WERI-Rb-1 (cell line): ENCODE results near the gene ID1.
"Not testable (repeated sequence)": the region's sequence is repeated elsewhere in the genome, so short reads cannot be mapped to it uniquely, and the experiment has no call there.

Source experiments
- DNase-seq: peaks from one replicate; pipeline ENCODE4 v3.0.0-alpha.2; 2020
- H3K27ac ChIP-seq: fragments of 250-450 bp; sonication (Bioruptor Pico); 2 replicates; pipeline ENCODE4 v1.5.1; 2020; ENCODE audit warnings: mild to moderate bottlenecking, moderate library complexity
- H3K27me3 ChIP-seq: fragments of 250-450 bp; sonication (Bioruptor Pico); 2 replicates; pipeline ENCODE4 v1.5.1; 2021; ENCODE audit warnings: mild to moderate bottlenecking, low read depth, moderate library complexity; ENCODE audit not compliant: insufficient read depth, severe bottlenecking
- H3K36me3 ChIP-seq: fragments of 250-450 bp; sonication (Bioruptor Pico); 2 replicates; pipeline ENCODE4 v1.5.1; 2020; ENCODE audit warnings: mild to moderate bottlenecking, moderate library complexity
- H3K4me3 ChIP-seq: 2 replicates; pipeline ENCODE4 v1.5.1; 2011; ENCODE audit warnings: low read depth, mild to moderate bottlenecking, control low read depth, low read length
- H3K9me3 ChIP-seq: fragments of 250-450 bp; sonication (Bioruptor Pico); 2 replicates; pipeline ENCODE4 v1.5.1; 2021; ENCODE audit warnings: mild to moderate bottlenecking, moderate library complexity; ENCODE audit not compliant: severe bottlenecking
- CTCF ChIP-seq: IDR thresholded peaks from 2 replicates; pipeline ENCODE4 v1.5.1; 2011; ENCODE audit warnings: low read depth, mild to moderate bottlenecking, control low read depth, inconsistent platforms, low read length

Gene ID1

GRCh38 chr20:31572042-31572700, 32.9 kb upstream of the ID1 start:
- Histone ChIP-seq H3K36me3 (peaks cover 35% of the 10 kb centered on the region), H3K27me3 (no peaks in the 10 kb centered on the region), H3K27ac (peak overlapping the region; percentile 95), H3K9me3 (no peaks in the 10 kb centered on the region), H3K4me3 (peak overlapping the region; percentile 45)
- TF ChIP-seq CTCF = no peak
- DNase-seq = peak; percentile 62

- H3K4me3 ChIP-seq = peak overlapping the region; percentile 59
- H3K36me3 ChIP-seq = peaks cover 29% of the 10 kb centered on the region
- TF ChIP-seq CTCF = no peak
- peaks cover 2% of the 10 kb centered on the region for H3K9me3 ChIP-seq
- H3K27me3 ChIP-seq = no peaks in the 10 kb centered on the region
- peak overlapping the region; percentile 95 for H3K27ac ChIP-seq
- peak; percentile 97 for DNase-seq
These were observed 32.2 kb upstream of the ID1 start for GRCh38 chr20:31572701-31573554.

- no peak for TF ChIP-seq CTCF
- Histone ChIP-seq H3K27me3 (no peaks in the 10 kb centered on the region), H3K9me3 (peaks cover 2% of the 10 kb centered on the region), H3K4me3 (peak overlapping the region; percentile 59), H3K36me3 (peaks cover 21% of the 10 kb centered on the region), H3K27ac (peak overlapping the region; percentile 95)
- DNase-seq = no peak
These were observed 31.4 kb upstream of the ID1 start for GRCh38 chr20:31573555-31574321.

- DNase-seq, H3K27me3 ChIP-seq, H3K4me3 ChIP-seq, H3K9me3 ChIP-seq, H3K27ac ChIP-seq: not testable (repeated sequence)
- peaks cover 13% of the 10 kb centered on the region for H3K36me3 ChIP-seq
These were observed 30.1 kb upstream of the ID1 start for GRCh38 chr20:31574986-31575385.

- TF ChIP-seq CTCF = no peak
- no peaks in the 10 kb centered on the region for H3K36me3 ChIP-seq
- H3K27ac ChIP-seq = no peak overlapping the region
- H3K9me3 ChIP-seq = peaks cover 2% of the 10 kb centered on the region
- H3K27me3 ChIP-seq = no peaks in the 10 kb centered on the region
- H3K4me3 ChIP-seq = no peak overlapping the region
- DNase-seq = no peak
These were observed 28.3 kb upstream of the ID1 start for GRCh38 chr20:31576751-31577150.

- Histone ChIP-seq H3K9me3 (peaks cover 2% of the 10 kb centered on the region), H3K36me3 (no peaks in the 10 kb centered on the region), H3K27ac (no peak overlapping the region), H3K27me3 (no peaks in the 10 kb centered on the region), H3K4me3 (no peak overlapping the region)
- DNase-seq = no peak
- no peak for TF ChIP-seq CTCF
These were observed 27.9 kb upstream of the ID1 start for GRCh38 chr20:31577194-31577593.
